ENCODE measurements around the gene BZW1.

BZW1 gene

DNA sequence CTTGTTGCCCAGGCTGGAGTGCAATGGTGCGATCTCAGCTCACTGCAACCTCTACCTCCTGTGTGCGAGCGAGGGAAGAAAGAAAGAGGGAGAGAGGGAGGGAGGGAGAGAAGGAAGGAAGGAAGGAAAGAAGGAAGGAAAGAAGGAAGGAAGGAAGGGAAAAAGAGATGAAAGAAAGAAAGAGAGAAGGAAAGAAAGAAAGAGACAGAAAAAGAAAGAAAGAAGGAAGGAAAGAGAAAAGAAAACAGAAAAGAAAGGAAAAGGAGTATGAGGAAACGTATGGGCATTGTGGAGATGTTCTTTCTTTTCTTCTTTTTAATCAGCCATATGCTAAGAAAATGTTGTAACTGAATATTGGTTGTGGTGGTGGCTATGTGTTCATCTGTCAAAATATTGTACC, 36.2 kb downstream of the BZW1 start:
- Histone ChIP-seq H3K9me2 (replicated peaks; ENCODE audit: insufficient read depth, low read length) (no peaks in the 10 kb centered on the region), H3K9ac (ENCODE audit: low read length) (no peak overlapping the region), H2AFZ (ENCODE audit: low read length) (no peak overlapping the region), H3K4me1 (ENCODE audit: low read length) (no peaks in the 10 kb centered on the region), H3K79me2 (ENCODE audit: low read length) (no peaks in the 10 kb centered on the region), H3K9me3 (replicated peaks; ENCODE audit: insufficient read depth, low read length) (no peaks in the 10 kb centered on the region), H3F3A (ENCODE audit: insufficient read depth, low read length) (peaks cover 26% of the 10 kb centered on the region), H3K27me3 (replicated peaks; ENCODE audit: insufficient read depth, low read length) (no peaks in the 10 kb centered on the region), H3K4me2 (ENCODE audit: low read depth, low read length) (no peak overlapping the region), H3K4me3 (ENCODE audit: low read length) (no peak overlapping the region), H3K36me3 (replicated peaks; ENCODE audit: insufficient read depth, low read length) (peaks cover 8% of the 10 kb centered on the region; the same call in 1 of the 2 replicates), H3K27ac (ENCODE audit: low read length) (no peak overlapping the region), H4K20me1 (ENCODE audit: insufficient read depth, low read length) (no peaks in the 10 kb centered on the region)
- DNase-seq = no peak
- TF ChIP-seq, protein P1, sequence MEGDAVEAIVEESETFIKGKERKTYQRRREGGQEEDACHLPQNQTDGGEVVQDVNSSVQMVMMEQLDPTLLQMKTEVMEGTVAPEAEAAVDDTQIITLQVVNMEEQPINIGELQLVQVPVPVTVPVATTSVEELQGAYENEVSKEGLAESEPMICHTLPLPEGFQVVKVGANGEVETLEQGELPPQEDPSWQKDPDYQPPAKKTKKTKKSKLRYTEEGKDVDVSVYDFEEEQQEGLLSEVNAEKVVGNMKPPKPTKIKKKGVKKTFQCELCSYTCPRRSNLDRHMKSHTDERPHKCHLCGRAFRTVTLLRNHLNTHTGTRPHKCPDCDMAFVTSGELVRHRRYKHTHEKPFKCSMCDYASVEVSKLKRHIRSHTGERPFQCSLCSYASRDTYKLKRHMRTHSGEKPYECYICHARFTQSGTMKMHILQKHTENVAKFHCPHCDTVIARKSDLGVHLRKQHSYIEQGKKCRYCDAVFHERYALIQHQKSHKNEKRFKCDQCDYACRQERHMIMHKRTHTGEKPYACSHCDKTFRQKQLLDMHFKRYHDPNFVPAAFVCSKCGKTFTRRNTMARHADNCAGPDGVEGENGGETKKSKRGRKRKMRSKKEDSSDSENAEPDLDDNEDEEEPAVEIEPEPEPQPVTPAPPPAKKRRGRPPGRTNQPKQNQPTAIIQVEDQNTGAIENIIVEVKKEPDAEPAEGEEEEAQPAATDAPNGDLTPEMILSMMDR (IDR thresholded peaks at IDR 0.05; ENCODE audit: low read length) = no peak
- TF ChIP-seq EZH2phosphoT487 (IDR thresholded peaks at IDR 0.05; ENCODE audit: low read length) (no peak), EZH2 (optimal IDR thresholded peaks at IDR 0.05; ENCODE audit: low read depth, low read length) (no peak)

DNA sequence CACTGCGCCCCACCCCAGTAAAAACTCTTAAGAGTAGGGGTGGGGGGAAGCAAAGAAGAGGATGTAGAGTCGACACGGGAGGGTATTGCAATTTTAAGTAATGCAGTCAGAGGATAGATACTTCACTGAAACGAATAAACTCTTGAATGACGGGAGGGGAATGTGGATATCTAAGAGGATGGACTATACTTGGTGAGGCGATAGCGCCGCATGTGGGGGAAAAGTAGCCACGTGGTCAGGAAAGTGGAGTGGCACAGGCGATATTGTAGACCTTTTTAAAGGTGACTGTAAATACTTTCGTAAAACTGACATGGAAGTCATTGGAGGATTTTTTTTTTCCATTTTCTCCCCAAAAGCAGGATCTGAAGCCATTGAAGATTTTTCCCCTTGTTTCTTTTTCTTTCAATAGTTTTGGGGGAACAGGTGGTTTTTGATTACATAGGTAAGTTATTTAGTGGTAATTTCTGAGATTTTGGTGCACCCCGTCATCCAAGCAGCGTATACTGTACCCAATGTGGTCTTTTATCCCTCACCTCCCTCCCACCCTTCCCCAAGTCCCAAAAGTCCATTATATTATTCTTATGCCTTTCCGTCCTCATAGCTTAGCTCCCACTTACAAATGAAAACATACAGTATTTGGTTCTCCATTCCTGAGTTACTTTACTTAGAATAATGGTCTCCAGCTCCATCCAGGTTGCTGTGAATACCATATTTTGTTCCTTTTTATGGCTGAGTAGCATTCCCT, 39.0 kb downstream of the BZW1 start:
- no peaks in the 10 kb centered on the region for H4K20me1 ChIP-seq (ENCODE audit: insufficient read depth, low read length)

DNA sequence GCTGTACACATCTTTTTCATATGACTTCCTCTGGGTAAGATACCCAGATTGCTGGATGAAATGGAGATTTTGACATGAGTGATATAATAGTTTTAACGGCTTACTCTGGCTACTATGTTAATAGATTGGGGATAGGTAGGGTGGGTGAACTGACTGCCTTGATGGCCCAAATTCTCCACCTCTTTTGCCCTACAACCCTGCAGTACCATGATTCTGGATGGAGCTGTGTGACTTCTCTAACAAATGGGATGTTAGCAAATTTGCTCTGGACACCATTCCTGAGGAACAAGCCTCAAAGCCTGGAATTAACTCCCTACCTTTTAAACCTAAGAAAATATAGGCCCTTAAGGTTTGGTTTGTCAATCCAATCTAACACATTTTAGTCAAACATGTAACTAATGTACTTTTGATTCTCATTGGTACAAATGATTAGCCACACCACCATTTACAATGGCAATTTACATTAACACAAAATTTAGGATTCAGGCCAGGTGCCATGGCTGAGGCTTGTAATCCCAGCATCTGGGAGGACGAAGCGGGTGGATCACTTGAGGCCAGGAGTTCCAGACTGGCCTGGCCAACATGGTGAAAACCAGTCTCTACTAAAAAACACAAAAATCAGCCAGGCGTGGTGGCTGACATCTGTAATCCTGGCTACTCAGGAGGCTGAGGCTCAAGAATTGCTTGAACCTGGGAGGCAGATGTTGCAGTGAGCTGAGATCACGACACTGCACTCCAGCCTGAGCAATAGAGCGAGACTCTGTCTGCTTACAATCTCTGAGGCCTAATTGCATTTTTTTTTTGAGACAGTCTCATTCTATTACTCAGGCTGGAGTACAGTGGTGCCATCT, 39.9 kb downstream of the BZW1 start:
- H3K9me2 ChIP-seq (replicated peaks; ENCODE audit: insufficient read depth, low read length) = no peaks in the 10 kb centered on the region
- DNase-seq = no peak
- H3K9ac ChIP-seq (ENCODE audit: low read length) = no peak overlapping the region
- H4K20me1 ChIP-seq (ENCODE audit: insufficient read depth, low read length) = 0 out of 2 replicates have a peak, but pooled peaks cover 3% of the 10 kb centered on the region
- H3F3A ChIP-seq (ENCODE audit: insufficient read depth, low read length) = peaks cover 34% of the 10 kb centered on the region
- no peaks in the 10 kb centered on the region for H3K27me3 ChIP-seq (replicated peaks; ENCODE audit: insufficient read depth, low read length)
- peaks cover 19% of the 10 kb centered on the region for H3K36me3 ChIP-seq (replicated peaks; ENCODE audit: insufficient read depth, low read length)
- no peak overlapping the region for H3K27ac ChIP-seq (ENCODE audit: low read length)
- H2AFZ ChIP-seq (ENCODE audit: low read length) = no peak overlapping the region
- no peaks in the 10 kb centered on the region for H3K9me3 ChIP-seq (replicated peaks; ENCODE audit: insufficient read depth, low read length)
- H3K4me2 ChIP-seq (ENCODE audit: low read depth, low read length) = no peak overlapping the region
- H3K4me3 ChIP-seq (ENCODE audit: low read length) = no peak overlapping the region
- TF ChIP-seq EZH2phosphoT487 (IDR thresholded peaks at IDR 0.05; ENCODE audit: low read length) (no peak), EZH2 (optimal IDR thresholded peaks at IDR 0.05; ENCODE audit: low read depth, low read length) (no peak)
- TF ChIP-seq, protein P1 (IDR thresholded peaks at IDR 0.05; ENCODE audit: low read length) = no peak
- H3K79me2 ChIP-seq (ENCODE audit: low read length) = peaks cover 9% of the 10 kb centered on the region
- H3K4me1 ChIP-seq (ENCODE audit: low read length) = no peaks in the 10 kb centered on the region

More for the DNA sequence above, 39.0 kb downstream of the BZW1 start:
- Histone ChIP-seq H3K79me2 (ENCODE audit: low read length) (0 out of 2 replicates have a peak, but pooled peaks cover 3% of the 10 kb centered on the region), H3K27ac (ENCODE audit: low read length) (no peak overlapping the region), H3K4me3 (ENCODE audit: low read length) (no peak overlapping the region), H3K27me3 (replicated peaks; ENCODE audit: insufficient read depth, low read length) (no peaks in the 10 kb centered on the region), H3F3A (ENCODE audit: insufficient read depth, low read length) (peaks cover 34% of the 10 kb centered on the region), H3K36me3 (replicated peaks; ENCODE audit: insufficient read depth, low read length) (peaks cover 15% of the 10 kb centered on the region), H3K9me3 (replicated peaks; ENCODE audit: insufficient read depth, low read length) (no peaks in the 10 kb centered on the region), H3K9ac (ENCODE audit: low read length) (no peak overlapping the region), H3K4me1 (ENCODE audit: low read length) (no peaks in the 10 kb centered on the region), H2AFZ (ENCODE audit: low read length) (no peak overlapping the region), H3K4me2 (ENCODE audit: low read depth, low read length) (no peak overlapping the region), H3K9me2 (replicated peaks; ENCODE audit: insufficient read depth, low read length) (no peaks in the 10 kb centered on the region)
- no peak for DNase-seq
- no peak for TF ChIP-seq EZH2 (optimal IDR thresholded peaks at IDR 0.05; ENCODE audit: low read depth, low read length)
- TF ChIP-seq EZH2phosphoT487 (IDR thresholded peaks at IDR 0.05; ENCODE audit: low read length) = no peak
- TF ChIP-seq, protein P1 (IDR thresholded peaks at IDR 0.05; ENCODE audit: low read length) = no peak

Data from MM.1S (cell line).